ENCODE data around the gene TMEM141.

DNA sequence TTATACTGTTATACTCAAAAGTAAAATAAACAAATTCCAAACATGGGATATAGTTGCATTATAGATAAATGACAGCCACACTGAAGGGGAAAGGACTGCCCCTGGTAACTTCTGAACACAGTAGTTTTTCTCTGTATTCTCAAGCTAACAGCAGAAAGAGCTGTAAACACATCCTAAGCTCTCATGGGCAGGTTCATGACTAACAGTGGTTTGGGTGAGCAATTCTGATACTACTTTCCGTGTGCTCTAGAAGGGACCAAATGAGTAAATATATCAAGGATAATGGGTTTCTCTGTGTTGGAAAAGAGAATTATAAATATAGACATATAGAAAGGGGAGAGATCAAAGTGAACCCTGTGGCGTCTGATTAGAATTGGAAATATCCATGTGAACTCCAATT, 40.6 kb upstream of the TMEM141 start:
- TF ChIP-seq EZH2 (IDR thresholded peaks at IDR 0.05; ENCODE audit: insufficient read depth, poor library complexity, severe bottlenecking) (no peak), EZH2phosphoT487 (IDR thresholded peaks at IDR 0.05; ENCODE audit: insufficient read depth, low read depth) (no peak)

All from GM23248 (cell line).